Smooth muscle cell (in vitro differentiated cells): ENCODE measurements around the gene SPAG8. TPM values are rescaled to one million over a fixed set of nuclear protein-coding genes. Genes with fewer than 3 reads are reported as not detected.

Source experiments
- polyA plus RNA-seq: library from polyadenylated mRNA; unstranded; fragments of >200 nt; fragmentation: Nextera tagmentation; extraction: Ambion mirVana; gene quantifications from 2 replicates; pipeline ENCODE4 v1.2.1, GENCODE V29; 2016
- small RNA-seq: library from RNA; depleted of rRNA; stranded (forward); fragments of <200 nt; gene quantifications from one replicate; pipeline ENCODE3, GENCODE V24; 2014
- total RNA-seq: library from RNA; depleted of rRNA; stranded (reverse); fragments of >200 nt; gene quantifications from 2 replicates; pipeline ENCODE4 v1.2.3, GENCODE V29; 2014

Gene SPAG8
- total and polyA plus RNA-seq, 2 experiments from 2014 or later = 1.2 TPM; not detected in 1

Small RNAs within 50 kb of the gene (small RNA-seq; reads per million reads assigned to genes)
- gene HINT2 = 2.1 reads per million, percentile 45 among the genes with 10 or more reads in this experiment

Other genes starting within 250 kb of the SPAG8 start
- 10.0 and 14.2 TPM in 2 replicates for gene TESK1, start 207.0 kb downstream of the SPAG8 start, total RNA-seq
- gene TESK1, start 207.0 kb downstream of the SPAG8 start, polyA plus RNA-seq = 19.4 and 25.6 TPM in 2 replicates
- 0.45 and 3.0 TPM in 2 replicates for gene CD72, start 193.8 kb downstream of the SPAG8 start, total RNA-seq
- gene CD72, start 193.8 kb downstream of the SPAG8 start, polyA plus RNA-seq = 2.9 and 3.9 TPM in 2 replicates
- not detected in 2 replicates for gene SIT1, start 161.3 kb downstream of the SPAG8 start, total RNA-seq
- not detected in 2 replicates for gene SIT1, start 161.3 kb downstream of the SPAG8 start, polyA plus RNA-seq
- 10,156 and 21,067 TPM in 2 replicates for gene RMRP, start 154.2 kb downstream of the SPAG8 start, total RNA-seq
- gene RMRP, start 154.2 kb downstream of the SPAG8 start, polyA plus RNA-seq = not detected in 2 replicates
- gene CCDC107, start 154.0 kb downstream of the SPAG8 start, total RNA-seq = 9.8 and 19.6 TPM in 2 replicates
- gene CCDC107, start 154.0 kb downstream of the SPAG8 start, polyA plus RNA-seq = 35.5 and 37.1 TPM in 2 replicates
- gene ARHGEF39, start 147.1 kb downstream of the SPAG8 start, total RNA-seq = 0.49 and 2.1 TPM in 2 replicates
- 1.9 and 2.9 TPM in 2 replicates for gene ARHGEF39, start 147.1 kb downstream of the SPAG8 start, polyA plus RNA-seq
- gene CA9, start 138.3 kb downstream of the SPAG8 start, total RNA-seq = 1.7 and 4.6 TPM in 2 replicates
- 5.9 TPM in 1 of 2 replicates, not detected in the other for gene CA9, start 138.3 kb downstream of the SPAG8 start, polyA plus RNA-seq
- gene TPM2, start 122.3 kb downstream of the SPAG8 start, total RNA-seq = 854 and 925 TPM in 2 replicates
- 2,012 and 2,131 TPM in 2 replicates for gene TPM2, start 122.3 kb downstream of the SPAG8 start, polyA plus RNA-seq
- gene TLN1, start 80.1 kb downstream of the SPAG8 start, total RNA-seq = 130 and 150 TPM in 2 replicates
- gene TLN1, start 80.1 kb downstream of the SPAG8 start, polyA plus RNA-seq = 112 and 145 TPM in 2 replicates
- gene CREB3, start 79.6 kb downstream of the SPAG8 start, total RNA-seq = 66.9 and 73.5 TPM in 2 replicates
- 81.0 and 99.2 TPM in 2 replicates for gene CREB3, start 79.6 kb downstream of the SPAG8 start, polyA plus RNA-seq
- 33.8 and 37.8 TPM in 2 replicates for gene GBA2, start 63.0 kb downstream of the SPAG8 start, total RNA-seq
- 35.3 and 52.7 TPM in 2 replicates for gene GBA2, start 63.0 kb downstream of the SPAG8 start, polyA plus RNA-seq
- 15.3 and 18.3 TPM in 2 replicates for gene RGP1, start 63.0 kb downstream of the SPAG8 start, total RNA-seq
- gene RGP1, start 63.0 kb downstream of the SPAG8 start, polyA plus RNA-seq = 12.8 and 14.6 TPM in 2 replicates
- gene MSMP, start 58.0 kb downstream of the SPAG8 start, total RNA-seq = not detected in 2 replicates
- not detected in 2 replicates for gene MSMP, start 58.0 kb downstream of the SPAG8 start, polyA plus RNA-seq
- gene NPR2, start 20.7 kb downstream of the SPAG8 start, total RNA-seq = 19.4 and 24.8 TPM in 2 replicates
- gene NPR2, start 20.7 kb downstream of the SPAG8 start, polyA plus RNA-seq = 16.4 and 20.1 TPM in 2 replicates
- 7.7 and 20.4 TPM in 2 replicates for gene HINT2, start 2.8 kb upstream of the SPAG8 start, total RNA-seq
- 66.7 and 67.8 TPM in 2 replicates for gene HINT2, start 2.8 kb upstream of the SPAG8 start, polyA plus RNA-seq
- not detected in 2 replicates for gene FAM221B, start 16.5 kb upstream of the SPAG8 start, total RNA-seq
- gene FAM221B, start 16.5 kb upstream of the SPAG8 start, polyA plus RNA-seq = not detected in 2 replicates
- gene TMEM8B, start 17.0 kb upstream of the SPAG8 start, total RNA-seq = 4.5 and 4.9 TPM in 2 replicates
- gene TMEM8B, start 17.0 kb upstream of the SPAG8 start, polyA plus RNA-seq = 12.4 and 18.7 TPM in 2 replicates
- not detected in 2 replicates for gene OR13J1, start 58.1 kb upstream of the SPAG8 start, total RNA-seq
- not detected in 2 replicates for gene OR13J1, start 58.1 kb upstream of the SPAG8 start, polyA plus RNA-seq
- gene HRCT1, start 93.9 kb upstream of the SPAG8 start, total RNA-seq = 1.1 TPM in 1 of 2 replicates, not detected in the other
- 0.45 TPM in 1 of 2 replicates, not detected in the other for gene HRCT1, start 93.9 kb upstream of the SPAG8 start, polyA plus RNA-seq
- not detected in 2 replicates for gene SPAAR, start 97.2 kb upstream of the SPAG8 start, total RNA-seq
- 0.26 TPM in 2 replicates for gene SPAAR, start 97.2 kb upstream of the SPAG8 start, polyA plus RNA-seq
- 0.13 TPM in 1 of 2 replicates, not detected in the other for gene OR2S2, start 145.9 kb upstream of the SPAG8 start, total RNA-seq
- 0.21 TPM in 1 of 2 replicates, not detected in the other for gene OR2S2, start 145.9 kb upstream of the SPAG8 start, polyA plus RNA-seq
- 42.9 and 46.5 TPM in 2 replicates for gene RECK, start 224.7 kb upstream of the SPAG8 start, total RNA-seq
- gene RECK, start 224.7 kb upstream of the SPAG8 start, polyA plus RNA-seq = 36.5 and 50.0 TPM in 2 replicates